ENCODE data around the gene ABCF3.

Gene ABCF3

DNA sequence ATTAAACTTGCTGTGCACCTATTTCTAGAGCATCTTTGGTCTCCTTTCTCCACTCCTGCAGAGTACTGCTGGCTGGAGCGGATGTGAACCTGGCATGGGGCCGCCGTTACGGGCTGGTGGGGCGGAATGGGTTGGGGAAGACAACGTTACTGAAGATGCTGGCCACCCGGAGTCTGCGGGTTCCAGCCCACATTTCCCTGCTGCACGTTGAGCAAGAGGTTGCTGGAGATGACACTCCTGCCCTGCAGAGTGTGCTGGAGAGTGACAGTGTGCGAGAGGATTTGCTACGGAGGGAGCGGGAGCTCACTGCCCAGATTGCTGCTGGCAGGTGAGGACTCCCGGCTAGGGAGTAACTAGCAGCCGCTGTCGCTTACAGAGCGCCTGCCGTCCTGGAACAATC lies 2.1 kb downstream of the ABCF3 start:
- no peak for DNase-seq (ENCODE audit: low spot score)

DNA sequence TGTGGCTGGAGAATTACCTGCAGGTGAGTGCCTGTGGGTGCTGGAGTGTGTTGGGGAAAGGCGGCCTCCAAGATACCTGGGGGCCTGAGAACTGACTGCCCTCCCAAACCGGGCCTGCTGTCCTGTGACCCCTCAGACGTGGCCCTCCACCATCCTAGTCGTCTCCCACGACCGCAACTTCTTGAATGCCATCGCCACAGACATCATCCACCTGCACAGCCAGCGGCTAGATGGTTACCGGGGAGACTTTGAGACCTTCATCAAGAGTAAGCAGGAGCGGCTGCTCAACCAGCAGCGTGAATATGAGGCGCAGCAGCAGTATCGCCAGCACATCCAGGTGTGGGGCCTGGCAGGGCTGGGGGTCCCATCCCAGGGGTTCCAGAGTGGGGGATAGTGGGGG lies 3.4 kb downstream of the ABCF3 start:
- DNase-seq (ENCODE audit: low spot score) = no peak

DNA sequence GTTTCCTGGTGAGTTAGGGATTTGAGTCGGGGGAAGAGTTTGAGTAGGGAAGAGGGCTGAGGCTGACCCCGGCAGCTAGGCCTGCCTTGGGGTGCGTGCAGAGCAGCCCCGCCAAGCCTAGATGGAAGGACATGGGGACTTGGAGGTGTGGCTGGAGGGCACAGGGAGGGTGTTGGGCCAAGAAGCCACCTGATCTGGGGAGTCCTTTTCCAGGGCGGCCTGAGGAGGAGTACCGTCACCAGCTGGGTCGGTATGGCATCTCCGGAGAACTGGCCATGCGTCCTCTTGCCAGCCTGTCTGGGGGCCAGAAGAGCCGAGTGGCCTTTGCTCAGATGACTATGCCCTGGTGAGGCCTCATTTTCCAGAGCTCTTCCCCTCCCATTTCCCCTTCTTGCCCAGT lies 6.9 kb downstream of the ABCF3 start:
- DNase-seq (ENCODE audit: low spot score) = no peak

DNA sequence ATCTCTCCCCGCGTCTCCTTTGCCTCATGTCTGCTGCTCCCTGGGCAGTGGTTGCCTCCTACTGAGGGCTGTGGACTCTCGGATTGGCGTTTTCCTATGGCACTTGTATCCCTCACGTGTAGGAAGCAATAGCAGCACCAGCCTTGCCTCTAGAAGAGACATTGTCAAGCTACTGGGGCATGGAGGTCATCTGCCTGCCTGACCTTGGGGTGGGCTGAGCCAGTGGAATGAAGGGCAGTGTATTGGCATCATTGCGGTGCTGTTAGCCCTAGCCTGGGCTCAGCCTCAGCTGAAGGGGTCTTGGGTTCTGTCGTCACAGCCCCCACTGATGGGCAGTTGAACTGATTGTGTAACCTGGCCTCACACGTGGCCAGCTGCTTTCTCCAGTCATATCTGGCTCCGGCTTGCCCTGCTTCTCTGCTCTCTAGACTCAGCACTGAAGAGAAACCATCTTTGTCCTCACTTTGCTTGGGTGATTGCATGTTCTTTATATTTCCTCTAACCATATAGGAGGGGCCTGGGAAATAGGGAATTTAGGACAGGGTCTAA lies 8.1 kb downstream of the ABCF3 start:
- no peak for DNase-seq (ENCODE audit: low spot score)

DNA sequence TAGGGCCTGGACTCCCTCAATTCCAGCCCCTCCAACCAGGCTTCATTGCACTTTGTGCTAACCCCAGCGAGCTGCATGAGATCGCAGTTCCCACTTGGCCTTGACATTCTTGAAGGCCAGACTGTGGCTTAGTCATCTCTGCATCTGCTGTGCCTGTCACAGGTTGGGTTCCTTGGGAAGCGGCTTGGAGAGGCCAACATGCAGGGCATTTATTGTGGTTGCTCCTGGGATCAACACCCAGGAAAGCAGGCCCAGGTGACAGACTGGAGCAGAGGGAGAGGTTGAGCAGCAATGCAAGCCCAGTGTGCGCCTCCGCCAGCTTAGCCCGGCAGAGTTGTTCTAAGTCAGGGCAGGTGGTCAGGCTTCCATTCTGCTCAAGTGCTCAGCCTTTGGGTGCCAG lies 10.5 kb downstream of the ABCF3 start:
- no peak for DNase-seq (ENCODE audit: low spot score)

DNA sequence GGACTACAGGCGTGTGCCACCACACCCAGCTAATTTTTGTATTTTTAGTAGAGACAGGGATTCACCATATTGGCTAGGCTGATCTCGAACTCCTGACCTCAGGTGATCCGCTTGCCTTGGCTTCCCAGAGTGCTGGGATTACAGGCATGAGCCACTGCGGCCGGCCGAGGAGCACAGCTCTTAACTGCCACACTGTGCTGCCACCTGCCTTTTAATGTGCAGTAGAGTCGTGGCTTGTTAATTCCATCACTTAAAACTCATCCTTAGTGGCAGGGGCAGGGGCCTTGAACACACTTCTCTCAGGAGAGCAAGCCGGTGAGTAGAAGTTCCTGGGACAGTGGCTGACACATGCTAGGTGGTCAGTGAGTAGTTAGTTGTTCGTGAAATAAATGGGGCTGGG lies 12.5 kb downstream of the ABCF3 start:
- no peak for DNase-seq (ENCODE audit: low spot score)

DNA sequence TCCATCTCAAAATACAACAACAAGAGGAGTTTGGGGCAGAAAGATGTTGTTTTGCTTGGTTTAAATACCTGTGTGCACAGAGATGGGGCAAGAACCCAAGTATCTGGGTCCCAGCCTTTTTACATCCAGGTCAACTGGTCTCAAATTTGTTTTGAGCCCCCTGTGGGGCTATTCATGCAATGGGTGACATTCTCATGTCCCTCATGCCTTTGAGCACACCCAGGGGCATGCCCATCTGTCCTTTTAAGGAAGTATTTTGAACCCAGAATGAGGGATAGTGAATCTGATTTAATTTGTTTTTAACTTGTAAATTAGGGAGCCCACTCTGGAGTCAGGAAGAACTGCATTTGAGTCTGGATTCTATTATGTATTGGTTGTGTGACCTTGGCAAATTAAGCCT lies 14.8 kb downstream of the ABCF3 start:
- no peak for DNase-seq (ENCODE audit: low spot score)

DNA sequence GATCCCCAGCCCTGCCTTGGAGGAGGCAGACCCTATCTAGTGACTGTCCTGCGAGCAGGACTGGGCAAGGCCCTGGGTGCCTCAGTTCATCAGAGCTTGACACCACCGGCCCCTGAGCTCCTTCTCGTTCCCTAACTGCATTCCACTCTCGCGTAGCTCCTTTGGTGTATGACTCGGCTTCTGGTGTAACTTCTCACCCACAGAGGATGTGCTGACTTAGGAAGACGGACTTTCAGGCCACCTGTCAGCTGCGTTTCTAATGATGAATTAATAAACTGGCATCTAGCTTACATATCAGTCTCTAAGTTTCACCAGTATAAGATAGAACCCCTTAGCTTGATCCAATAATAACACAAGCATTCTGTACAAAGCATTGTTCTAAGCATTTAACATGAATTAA lies 17.5 kb downstream of the ABCF3 start:
- no peak for DNase-seq (ENCODE audit: low spot score)

DNA sequence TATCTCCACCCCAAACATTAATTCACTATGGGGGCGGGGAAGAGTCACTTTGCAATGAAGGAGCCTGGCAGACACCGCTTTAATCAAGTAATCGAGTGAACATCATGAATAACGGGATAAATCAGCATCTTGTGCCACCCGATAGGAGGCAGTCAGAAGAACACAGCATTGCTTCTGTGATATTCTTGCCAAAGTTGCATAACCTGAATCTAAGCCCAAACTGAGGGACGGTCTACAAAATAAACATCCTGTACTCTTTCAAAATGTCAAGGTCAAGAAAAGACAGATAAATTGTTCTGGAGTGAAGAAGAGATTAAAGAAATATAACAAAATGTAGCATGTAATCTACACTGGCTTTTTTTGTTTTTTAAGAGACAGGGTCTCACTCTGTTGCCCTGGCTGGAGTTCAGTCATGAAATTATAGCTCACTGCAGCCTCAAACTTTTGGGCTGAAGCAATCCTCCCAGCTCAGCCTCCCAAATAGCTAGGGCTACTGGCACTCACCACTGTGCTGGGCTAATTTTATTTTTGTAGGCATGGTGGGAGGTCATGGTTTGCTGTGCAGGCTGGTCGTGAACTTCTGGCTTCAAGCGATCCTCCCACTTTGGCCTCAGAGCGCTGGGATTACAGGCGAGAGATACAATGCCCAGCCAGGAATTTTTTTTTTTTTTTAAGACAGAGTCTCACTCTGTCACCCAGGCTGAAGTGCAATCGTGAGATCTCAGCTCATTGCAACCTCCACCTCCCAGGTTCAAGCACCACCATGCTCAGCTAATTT lies 23.3 kb downstream of the ABCF3 start:
- DNase-seq (ENCODE audit: low spot score) = no peak

DNA sequence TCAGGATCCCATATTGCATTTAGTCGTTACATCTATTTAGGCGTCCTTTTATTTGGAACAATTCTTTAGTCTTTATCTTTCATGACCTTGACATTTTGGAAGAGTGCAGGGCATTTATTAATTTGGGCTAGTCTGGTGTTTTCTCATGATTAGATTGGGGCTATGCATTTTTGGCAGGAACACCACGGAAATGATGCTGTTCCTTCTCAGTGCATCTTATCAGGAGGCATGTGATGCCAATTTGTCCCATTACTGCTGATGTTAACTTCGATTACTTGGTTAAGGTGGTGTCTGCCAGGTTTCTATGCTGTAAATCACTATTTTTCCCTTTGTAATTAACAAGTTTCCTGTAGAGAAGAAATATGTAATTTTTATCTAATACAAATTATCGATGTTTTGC lies 25.3 kb downstream of the ABCF3 start:
- DNase-seq (ENCODE audit: low spot score) = no peak

DNA sequence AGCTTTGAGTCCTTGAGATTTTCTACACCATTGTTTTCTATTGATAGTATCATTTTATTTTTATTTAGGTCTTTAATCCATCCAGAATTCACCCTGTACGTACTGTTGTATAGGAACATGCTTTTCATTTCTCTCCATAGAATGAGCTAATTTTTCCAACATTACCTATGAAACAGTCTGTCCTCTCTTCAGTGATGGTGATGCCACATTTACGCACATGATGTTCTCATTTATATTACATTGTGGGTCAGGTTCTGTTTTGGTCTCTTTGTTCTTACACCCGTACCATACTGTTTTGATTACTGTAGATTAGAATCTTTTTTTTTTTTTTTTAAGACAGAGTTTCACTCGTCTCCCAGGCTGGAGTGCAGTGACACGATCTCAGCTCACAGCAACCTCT lies 25.7 kb downstream of the ABCF3 start:
- DNase-seq (ENCODE audit: low spot score) = no peak

DNA sequence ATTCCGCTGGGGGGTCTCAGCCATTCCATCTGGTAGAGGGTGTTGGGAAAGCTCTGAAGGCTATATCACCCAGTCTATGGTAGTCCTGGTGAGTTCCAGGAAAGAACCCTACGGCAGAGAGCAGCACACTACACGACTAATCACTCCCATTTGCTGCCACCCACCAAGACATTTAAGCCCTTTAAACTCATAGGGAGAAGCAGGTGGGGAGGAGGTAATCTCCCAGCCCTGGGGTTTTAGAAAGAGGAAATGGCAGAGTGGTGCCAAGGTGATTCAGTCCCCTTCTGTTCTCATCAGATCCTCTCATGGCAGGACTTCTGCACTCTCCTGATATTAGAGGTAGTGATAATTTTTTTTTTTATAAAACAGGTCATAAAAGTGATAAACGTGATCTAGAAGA lies 32.8 kb downstream of the ABCF3 start:
- DNase-seq (ENCODE audit: low spot score) = no peak

DNA sequence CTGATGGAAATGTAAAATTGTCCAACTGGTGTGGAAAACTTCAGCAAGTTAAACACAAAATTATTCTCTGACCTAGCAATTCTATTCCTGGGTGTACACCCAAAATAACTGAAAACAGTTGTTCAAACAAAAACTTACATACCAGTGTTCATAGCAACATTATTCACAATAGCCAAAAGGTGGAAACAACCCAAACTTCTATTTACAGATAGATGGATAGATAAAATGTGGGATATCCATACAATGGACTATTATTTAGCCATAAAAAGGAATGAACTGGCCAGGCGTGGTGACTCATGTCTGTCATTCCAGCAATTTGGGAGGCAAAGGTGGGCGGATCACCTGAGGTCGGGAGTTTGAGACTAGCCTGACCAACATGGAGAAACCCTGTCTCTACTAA lies 36.5 kb downstream of the ABCF3 start:
- no peak for DNase-seq (ENCODE audit: low spot score)

DNA sequence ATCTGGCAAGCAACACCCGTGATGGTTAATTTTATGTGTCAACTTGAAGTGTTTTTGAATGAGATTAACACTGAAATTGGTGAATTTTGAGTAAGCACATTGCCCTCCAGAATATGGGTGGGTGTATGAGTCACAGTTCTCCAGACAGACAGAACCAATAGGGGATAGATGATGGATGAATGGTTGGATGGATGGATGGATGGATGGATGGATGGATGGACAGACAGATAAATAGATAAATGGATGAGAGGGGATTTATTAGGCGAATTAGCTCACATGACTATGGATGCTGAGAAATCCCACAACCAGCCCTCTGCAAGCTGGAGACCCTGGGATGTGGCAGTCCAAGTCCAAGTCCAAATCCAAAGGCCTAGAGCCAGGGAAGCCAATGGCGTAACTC lies 37.9 kb downstream of the ABCF3 start:
- no peak for DNase-seq (ENCODE audit: low spot score)

DNA sequence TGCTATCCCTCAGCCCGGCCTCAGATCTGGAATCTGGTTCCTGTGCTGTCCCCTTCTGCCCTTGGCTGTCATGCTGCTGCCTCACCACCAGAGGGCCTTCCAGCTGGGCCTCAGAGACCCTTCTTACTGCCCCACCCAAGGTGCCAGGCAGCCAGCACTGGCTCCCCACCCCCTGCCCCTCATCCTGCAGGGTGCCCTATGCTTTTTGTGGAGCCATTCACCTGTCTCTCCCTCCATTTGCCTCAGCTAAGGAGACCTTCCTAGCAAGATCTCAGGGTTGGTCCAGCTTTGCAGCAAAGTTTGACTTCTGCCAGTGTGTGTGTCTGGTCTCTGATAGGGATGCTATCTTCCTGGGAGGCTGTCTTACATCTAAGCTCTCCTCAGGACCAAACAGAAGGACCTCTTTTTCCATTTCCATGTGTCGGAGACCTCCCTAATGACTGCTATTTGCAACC lies 41.5 kb downstream of the ABCF3 start:
- peak; percentile 62 for DNase-seq (ENCODE audit: low spot score)

DNA sequence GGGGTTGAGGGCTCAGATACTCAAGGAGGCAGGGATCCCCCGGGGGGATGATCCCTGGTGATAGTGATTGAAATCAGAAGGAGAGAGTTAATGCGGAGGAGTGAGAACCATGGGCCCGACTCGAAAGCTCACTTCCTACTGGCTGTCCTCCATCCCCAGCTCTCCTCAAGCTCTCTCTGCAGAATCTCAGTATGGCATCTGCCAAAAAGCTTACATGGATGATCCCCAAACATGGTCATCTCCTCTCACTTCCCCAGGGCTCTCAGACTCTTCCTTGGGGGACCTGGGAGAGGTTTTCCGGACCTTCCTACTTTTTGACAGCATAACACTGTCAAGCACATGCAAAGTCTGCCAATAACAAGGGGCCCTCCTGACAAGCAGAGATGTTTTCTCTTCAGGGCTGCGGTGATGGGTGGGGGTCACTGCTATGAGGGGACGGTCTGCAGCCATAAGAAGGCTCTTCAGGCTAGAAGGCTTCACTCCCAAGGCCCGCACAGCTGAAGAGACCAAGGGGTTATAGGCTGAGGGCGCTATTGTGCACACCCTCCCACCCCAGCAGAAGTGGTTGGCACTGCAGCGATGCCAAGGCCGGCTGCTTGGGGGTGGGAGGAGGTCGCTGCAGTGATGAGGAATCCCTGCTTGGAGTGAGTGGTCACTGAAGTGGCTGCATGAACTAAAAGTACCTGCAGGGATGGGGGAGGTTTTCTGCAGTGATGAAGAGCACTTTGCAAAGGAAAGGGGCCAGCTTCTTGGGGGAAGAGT lies 42.6 kb downstream of the ABCF3 start:
- no peak for DNase-seq (ENCODE audit: low spot score)

DNA sequence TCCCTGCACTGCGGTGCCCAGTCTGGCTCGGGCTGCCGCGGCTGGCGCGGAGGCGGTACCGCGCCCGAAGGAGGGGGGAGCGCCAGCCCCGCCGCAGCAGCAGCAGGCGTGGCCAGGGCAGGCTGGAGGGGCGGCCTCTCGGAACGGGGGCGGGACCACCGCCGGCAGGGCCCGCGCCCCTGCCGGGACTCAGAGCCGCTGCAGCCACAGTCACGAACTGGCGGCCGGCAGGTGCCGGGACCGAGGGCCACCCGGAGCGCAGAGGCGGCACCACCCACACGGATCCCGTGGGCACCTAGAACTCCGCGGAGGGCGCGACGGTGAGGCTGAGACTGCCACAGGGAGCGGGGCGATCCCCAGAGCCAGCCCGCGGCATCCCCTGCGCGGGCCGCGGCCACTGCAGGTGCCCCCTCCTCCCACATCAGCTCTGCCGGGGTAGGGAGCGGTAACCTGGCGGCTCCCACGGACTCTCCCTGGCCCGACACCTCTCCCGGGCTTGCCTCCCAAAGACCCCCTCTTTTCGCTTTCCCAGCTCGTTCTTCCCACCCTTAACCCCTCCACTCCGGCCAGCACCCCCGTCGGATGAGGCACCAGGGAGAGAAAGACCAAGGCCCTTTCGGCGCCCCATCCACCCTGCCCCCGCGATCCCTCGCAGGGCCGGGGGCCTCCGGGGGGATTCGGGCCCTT lies 43.5 kb downstream of the ABCF3 start, which contains the start of gene VWA5B2:
Gene VWA5B2 (plus strand): TSS at position 192 of the 687 bp plus-strand sequence. CDS start 944 bp downstream, outside the sequence.
- peak; percentile 81 for DNase-seq (ENCODE audit: low spot score)

DNA sequence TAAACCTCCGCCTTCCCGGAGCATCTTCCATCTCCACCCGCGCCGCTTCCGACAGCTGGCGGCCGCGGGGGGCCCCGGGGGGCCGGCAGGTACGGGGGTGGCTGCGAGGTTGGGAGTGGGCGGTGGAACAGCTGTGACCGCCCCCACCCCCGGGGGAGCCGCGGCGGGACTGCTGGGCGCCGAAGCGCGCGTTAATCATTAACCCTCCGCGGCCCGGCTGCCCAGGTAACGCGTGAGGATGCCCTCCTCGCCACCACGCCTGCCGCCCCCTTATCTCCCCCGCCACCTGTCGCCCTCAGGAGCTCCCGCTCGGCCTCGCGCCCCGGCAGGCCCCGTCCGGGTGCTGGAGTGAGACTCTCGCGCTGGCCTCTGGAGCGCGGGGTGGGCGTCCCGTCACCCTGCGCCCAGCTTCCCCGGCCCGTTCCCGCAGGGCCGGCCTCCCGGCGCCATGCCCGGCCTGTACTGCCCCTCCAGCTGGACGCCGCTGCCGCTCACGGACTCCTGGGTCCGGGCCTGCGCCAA lies 44.1 kb downstream of the ABCF3 start:
- DNase-seq (ENCODE audit: low spot score) = no peak

DNA sequence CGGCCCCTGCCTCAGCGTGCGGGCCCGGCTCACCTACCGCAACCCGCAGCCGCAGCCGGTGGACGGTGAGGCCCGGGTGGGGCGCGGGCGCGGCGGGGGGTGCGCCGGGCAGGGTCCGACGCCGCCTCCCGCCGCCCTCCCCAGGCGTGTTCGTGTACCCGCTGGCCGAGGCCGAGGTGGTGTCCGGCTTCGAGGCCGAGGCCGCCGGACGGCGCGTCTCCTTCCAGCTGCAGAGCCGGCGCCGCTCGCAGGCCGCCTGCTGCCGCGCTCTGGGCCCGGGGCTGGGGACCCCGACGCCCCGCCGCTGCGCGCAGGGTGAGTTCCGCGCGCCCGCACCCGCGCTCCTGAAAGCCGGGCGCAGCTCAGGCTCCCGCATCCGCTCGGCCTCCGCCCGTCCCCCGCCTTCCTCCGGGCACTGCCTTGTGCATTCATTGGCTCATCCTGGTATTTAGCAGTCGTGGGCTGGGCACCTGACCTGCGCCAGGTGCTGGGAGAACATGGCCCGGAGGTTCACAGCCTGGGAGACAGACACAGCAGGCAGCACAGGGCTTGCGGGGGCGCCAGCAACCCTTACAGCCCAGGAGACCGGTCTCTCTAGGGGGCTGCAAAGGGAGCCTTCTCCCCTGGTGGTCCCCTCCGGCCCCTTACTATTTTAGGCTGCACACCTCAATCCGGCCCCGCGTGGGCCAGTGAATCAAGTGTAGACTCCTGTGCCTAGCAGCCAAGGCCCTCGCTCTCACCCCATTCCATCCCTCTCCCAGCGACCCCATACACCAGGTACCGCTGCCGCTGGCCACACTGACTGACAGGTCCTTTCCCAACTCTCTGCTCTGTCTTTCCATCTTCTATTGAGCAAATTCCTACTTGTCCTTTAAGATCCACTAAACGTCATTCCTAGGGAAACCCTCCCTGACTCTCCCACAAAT lies 44.9 kb downstream of the ABCF3 start:
- DNase-seq (ENCODE audit: low spot score) = no peak

DNA sequence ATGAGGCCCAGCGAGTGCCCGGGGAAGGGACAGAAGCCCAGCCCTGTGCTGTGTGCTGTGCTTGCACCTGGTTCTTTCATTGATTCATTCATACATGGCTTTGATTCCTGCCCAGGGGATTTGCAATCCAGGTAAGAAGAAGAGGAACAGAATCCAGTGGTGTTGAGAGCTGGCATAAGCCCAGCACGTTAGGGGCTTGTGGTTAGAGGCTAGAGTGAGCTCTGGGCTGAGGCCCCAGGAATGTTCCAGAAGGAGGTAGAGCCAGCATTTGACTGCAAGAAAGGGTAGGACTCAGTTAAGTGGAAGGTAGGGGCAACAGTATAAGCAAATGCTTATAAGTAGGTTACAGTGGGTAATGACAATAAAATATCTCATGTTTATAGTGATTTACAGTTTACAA lies 45.7 kb downstream of the ABCF3 start:
- DNase-seq (ENCODE audit: low spot score) = no peak

DNA sequence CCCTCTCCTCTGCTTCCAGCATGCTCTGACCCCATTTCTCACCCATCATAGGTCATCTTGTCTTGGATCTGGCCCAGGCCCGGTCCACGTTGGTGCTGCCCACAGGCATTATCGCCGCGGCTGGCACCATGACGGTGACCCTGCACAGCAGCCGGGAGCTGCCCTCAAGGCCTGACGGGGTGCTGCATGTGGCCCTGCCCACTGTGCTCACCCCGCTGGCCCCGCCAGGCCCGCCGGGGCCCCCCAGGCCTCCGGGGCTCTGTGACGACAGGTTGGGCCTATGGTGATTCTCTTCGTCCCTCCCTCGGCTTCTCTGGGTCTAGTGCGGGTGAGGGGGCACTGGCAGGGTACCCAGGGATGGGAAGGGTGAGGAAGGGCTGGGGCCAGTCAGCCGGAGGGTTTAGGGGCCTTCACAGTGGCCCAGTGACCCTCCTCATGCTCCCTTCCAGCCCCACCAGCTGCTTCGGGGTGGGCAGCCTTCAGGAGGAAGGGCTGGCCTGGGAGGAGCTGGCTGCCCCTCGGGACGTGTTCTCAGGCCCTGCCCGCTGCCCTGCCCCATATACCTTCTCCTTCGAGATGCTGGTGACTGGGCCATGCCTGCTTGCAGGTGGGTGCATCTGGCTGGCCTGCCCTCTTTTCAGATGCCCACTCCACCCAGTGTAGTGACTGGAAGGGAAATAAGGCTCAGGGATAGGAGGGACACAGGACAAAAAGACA lies 47.3 kb downstream of the ABCF3 start:
- no peak for DNase-seq (ENCODE audit: low spot score)

Data from hepatic stellate cell (primary cell).